ENCODE results near the gene HRH3.

GRCh38 chr20:62240020-62240685 is 20.1 kb upstream of the HRH3 start:
- TF ChIP-seq TARDBP (IDR thresholded peaks at IDR 0.05): no peak
- TF ChIP-seq FOXM1 (IDR thresholded peaks at IDR 0.05; ENCODE audit: borderline replicate concordance): no peak

Measured in HEK293T (cell line).